Uterus (tissue), 2 donors: ENCODE measurements around the gene TOM1L1.

Source experiments
- CTCF ChIP-seq, 4 experiments: fragments of 200-600 bp in 2 of 4; fragments of 450-650 bp in 2 of 4; sonication (generic) in 2 of 4; IDR thresholded peaks; one replicate each; pipeline ENCODE4 v1.5.1; 2016 to 2019; ENCODE audit warnings: antibody characterized with exemption in 4 of 4, mild to moderate bottlenecking in 2 of 4, moderate library complexity in 1 of 4
- POLR2A ChIP-seq, 2 donors: fragments of 450-650 bp; IDR thresholded peaks; one replicate each; pipeline ENCODE4 v1.6.1; 2016; ENCODE audit warnings: antibody characterized with exemption in 2 of 2, mild to moderate bottlenecking in 1 of 2, moderate library complexity in 1 of 2

- TF ChIP-seq CTCF (IDR thresholded peaks at IDR 0.05) (no peak), POLR2A (IDR thresholded peaks at IDR 0.05) (no peak)
These were observed 90.9 kb downstream of the TOM1L1 start for GRCh38 chr17:54991567-54991966.
